DMS153 treated with DMSO at 0.1 percent for 48 hours (cell line): ENCODE data around the gene FBXL4.
A peak's percentile ranks its signal among the peaks of the same experiment; 100 is the strongest.

Experiments used
- DNase-seq: peaks from one replicate; lab custom pipeline; 2025; ENCODE audit not compliant: unreplicated experiment; lab: John Stamatoyannopoulos, UW

The FBXL4 gene

DNA sequence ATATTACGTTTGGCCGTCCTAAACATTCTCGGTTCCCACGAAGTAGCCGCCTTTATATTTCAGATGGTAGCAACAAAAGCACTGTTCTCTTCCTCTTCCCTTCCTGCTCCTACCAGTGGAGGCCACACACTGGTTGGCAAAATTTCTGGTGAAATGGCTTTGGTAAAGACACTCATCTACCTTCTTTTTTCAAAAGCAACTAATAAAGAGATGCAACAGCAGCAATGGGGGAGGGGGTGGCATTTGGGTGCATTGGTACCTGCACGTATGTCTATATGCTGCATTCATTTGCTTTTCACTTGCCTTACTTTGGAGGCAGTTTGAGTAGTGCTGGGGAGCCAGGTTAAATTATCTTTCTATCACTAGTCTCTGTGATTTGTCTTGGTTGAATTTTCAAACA lies 107.4 kb downstream of the FBXL4 start:
- DNase-seq, result no peak

GRCh38 chr6:98839781-98840361 lies 107.9 kb downstream of the FBXL4 start:
- DNase-seq, result peak; percentile 30

DNA sequence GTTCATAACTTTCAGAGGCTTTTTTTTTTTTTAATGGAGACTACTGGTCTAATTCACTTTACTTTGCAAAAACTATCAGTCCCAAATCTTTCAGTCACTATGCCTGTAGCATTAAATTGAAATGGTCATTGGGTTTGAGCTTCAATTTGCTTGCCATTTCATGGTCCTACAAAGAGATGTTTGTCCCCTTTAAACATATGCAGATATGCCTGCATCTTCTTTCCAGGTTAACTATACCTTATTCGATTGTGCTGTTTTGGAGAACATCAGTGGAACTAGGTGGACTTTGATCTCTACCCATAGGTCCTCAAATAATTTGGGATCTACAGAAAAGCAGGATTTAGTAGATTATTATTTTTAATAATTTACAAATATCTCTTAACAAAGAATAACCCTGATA lies 108.8 kb downstream of the FBXL4 start:
- DNase-seq, result no peak

DNA sequence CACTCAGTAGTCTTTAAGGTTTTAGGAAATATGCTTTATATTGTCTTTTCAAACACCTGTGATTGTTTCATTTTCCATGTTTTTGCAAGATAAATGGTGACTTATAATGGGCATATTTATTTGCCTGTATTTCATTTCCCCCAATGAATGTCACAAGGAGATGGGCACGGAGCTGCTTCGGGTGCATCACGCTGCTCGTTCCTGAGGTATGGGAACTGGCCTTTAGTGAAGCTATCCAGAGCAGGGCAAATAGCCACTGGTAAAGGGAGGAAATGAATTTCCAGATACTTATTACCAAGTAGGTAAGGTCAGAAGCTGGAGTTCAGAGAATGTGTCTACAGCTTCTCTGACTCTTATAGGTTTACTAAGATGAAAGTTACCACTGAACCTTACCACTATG lies 109.7 kb downstream of the FBXL4 start:
- DNase-seq, result no peak

DNA sequence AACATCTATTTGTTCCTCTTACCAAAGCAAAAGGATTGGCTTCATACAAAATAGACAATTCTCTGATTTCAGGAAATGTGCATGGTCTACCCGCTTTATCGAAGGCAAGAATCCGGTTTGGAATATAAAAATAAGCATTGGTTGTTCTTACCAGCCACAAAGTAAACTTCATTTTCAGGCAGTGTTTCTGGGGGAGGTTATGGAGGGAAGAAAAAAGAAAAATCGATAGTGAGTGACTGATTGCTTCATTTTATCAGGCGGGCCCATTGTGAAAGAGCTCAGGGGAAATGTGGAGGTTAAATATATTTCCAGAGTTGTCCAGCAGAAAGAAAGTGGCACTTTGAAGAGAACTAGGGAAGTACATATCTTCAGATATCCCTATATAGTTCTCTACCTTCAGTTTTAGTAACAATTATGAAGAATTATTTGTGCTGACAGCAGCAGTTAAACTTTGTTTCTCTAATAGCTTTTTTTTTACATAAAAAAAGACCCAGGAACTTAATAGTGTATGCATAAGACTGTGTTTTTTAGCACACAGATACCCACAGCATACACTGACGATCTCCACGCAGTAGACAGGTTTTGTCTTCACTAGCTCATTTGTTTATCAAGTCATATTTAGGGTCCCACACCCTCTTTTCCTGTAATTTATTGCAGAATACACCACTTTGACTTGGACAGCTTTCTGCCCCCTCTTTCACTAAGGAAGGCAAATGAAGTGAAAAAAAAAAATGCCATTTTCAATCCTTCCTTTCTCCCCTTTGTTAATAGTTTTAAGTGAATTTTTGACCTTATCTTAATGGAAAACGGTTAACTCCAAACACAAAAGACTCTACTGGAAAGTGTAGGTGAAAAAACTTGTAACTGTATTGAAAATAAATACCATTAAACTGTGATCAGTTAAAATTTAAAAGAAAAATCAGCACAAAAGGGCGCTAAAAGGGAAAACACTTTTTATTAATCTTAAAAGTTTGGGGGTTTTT lies 110.5 kb downstream of the FBXL4 start:
- DNase-seq, result no peak

DNA sequence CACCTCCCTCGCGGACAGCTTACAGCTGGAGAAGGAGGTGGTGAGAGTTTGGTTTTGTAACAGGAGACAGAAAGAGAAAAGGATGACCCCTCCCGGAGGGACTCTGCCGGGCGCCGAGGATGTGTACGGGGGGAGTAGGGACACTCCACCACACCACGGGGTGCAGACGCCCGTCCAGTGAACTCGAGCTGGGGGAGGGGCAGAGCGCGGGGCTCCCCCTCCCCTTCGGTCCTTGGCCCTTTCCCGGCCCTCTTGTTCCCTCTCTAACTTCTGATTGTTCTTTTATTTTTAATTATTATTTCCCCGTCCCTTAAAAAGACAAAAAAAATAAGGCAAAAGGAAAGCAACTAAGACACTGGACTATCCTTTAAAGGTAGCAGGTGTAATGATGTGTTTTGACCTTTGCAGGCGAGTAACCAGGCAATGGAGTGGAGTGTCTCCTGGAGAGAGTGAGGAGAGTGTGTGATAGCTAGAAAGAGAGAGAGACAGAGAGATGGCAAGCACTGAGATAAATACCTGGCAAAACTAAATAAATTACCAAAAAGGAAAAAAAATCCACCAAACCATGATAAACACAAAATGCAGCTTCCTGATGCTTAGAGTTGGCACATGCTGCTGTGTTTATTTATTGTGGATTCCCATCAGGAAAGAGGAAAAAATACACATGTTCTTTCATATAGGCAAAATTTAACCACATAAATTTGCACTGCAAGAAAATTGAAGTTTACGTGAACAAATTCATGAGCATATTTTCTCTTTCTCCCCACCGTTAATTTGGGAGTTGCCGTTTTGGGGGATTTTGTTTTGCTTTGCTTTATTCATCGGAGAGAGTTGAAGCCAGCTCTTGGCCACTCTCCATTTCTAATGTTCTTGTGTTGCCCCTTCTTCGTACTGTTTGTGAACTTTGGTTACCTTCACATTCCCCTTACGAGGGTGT lies 111.5 kb downstream of the FBXL4 start:
- DNase-seq, result no peak

GRCh38 chr6:98835149-98836024 lies 112.4 kb downstream of the FBXL4 start:
- DNase-seq, result no peak

DNA sequence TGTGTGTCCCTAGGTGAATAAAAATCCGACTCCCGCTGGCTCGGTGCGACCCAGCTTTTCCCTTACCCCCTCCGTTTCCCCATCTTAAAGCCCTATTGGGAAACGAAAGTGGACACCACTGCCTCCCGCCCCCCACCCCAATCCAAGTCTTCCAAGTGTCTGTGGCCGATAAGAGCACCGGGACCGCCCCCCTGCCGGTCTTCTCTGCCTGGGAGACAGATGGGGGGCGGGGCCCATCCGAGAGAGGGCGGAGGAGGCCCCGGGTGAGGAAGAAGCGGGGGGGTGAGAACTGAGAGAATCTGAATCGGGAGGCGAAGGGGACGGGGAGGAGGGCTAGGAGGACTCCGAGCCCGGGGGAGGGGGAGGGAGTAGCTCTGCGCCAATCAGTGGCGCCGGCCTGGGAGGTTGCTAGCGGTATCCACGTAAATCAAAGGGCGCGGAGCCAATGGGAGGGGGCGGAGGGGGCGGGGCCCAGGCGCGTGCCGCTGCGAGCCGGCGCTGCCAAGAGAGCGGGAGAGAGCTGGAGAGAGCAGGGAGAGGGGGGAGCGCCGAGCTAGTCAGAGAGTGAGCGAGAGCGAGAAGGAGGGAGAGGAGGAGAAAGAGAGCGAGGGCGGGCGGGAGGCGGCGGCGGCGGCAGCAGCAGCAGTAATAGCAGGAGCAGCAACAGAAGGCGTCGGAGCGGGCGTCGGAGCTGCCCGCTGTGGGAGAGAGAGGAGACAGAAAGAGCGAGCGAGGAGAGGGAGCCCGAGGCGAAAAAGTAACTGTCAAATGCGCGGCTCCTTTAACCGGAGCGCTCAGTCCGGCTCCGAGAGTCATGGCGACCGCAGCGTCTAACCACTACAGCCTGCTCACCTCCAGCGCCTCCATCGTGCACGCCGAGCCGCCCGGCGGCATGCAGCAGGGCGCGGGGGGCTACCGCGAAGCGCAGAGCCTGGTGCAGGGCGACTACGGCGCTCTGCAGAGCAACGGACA lies 113.4 kb downstream of the FBXL4 start, which contains the start of gene POU3F2:
TSS of gene POU3F2 (plus strand) at position 515 of the 972 bp plus-strand sequence. CDS start at position 815, 300 bp downstream.
- DNase-seq, result peak; percentile 96

DNA sequence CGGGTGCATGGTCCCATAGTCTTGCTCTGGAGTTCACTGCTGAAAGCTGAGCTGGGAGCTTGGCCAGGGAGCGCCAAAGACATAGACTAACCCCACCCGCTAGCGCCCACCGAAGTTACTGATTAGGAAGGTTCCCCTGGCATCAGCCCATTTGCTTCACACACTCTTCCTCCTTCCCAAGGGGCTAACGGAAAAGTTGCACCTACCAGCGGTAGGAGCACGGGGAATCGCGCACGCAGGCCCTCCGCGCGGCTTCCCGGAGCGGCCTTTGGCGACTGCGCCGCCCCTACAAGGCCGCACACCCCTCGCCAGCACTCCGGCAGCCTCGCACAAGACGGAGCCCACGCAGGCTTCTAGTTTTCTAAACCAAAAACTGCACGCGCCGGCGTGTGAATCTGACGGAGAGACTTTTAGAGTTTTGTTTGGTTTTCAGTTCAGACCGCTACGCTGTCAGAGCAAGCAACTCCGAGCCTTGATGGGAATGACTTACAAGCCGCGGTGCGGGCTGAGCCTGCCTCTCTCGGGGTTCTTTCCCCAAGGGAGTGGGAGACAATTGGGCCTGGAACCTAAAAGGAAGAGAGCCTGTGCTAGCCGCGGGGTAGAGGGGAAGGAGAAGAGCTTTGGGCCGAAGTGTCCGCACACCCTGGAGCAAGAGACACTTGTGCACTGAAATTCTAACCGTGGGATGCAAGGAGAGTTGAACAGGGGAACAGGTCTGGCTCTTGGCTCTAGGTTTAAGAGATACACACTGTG lies 114.3 kb downstream of the FBXL4 start:
- peak; percentile 61 for DNase-seq

GRCh38 chr6:98833057-98833306 lies 114.8 kb downstream of the FBXL4 start:
- DNase-seq, result no peak

DNA sequence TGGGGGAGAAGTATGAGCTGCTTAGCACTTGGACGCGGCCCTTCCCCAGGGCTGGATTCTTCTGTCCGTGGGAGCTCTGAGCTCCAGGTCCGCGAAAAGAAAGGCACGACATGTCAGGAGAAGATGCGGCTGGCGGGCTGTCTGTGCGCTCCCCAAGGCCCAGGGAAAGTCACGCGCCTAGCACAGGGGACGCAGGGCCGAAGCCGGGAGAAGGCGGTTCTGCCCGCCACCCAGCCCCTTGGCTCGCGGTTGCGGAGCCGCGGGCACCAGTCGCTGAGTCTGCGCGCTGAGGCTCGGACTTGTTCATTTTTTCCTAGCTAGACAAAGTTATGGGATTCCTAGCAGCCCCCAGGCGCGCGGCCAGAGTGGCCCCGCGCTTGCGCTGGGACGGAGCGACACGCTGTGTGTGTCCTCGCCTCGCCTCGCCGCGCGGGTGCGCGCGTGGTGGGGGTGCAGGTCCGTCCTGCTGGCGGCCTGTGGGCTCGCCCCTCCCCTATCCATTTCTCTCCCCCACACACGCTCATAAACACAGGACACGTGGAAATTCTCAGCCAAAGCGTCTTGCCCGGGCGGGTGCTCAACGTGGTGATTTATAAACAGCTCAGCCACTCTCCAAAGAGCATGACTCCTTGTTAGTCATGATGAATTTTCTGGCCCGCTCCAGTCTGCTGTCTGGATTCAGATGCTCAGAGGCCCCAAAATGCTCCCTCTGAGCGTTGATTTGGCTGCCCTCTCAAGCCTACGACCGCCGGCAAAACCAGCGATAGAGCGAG lies 115.3 kb downstream of the FBXL4 start:
- no peak for DNase-seq

DNA sequence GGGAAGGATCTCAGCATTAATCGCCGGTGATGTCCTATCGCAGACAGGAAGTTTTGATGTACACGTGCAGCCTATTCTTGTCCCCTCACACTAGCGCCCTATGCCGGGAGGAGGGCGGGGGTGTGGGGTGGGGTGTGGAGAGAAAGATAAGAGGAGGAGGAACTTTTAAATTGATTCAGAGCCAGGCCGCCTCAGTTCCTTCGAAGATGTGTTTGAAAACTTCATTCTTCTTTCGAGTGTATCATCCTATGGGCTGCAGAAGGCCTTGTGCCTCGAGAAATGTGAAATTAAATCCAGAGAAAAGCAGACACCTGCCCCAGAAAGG lies 115.8 kb downstream of the FBXL4 start:
- DNase-seq, result peak; percentile 73

- peak; percentile 73 for DNase-seq
Observed at GRCh38 chr6:98831057-98831958, 116.4 kb downstream of the FBXL4 start.

GRCh38 chr6:98830146-98830545 lies 117.6 kb downstream of the FBXL4 start:
- DNase-seq, result no peak

- DNase-seq, result peak; percentile 75
Observed at GRCh38 chr6:98828941-98829411, 118.8 kb downstream of the FBXL4 start.

GRCh38 chr6:98828211-98828788 lies 119.4 kb downstream of the FBXL4 start:
- peak; percentile 63 for DNase-seq
